IgD-negative memory B cell (primary cell): Measurements from ENCODE around the gene FRMD6. TPM values are rescaled to one million over a fixed set of nuclear protein-coding genes. Genes with fewer than 3 reads are reported as not detected.
"Not testable (repeated sequence)": the region's sequence is repeated elsewhere in the genome, so short reads cannot be mapped to it uniquely, and the experiment has no call there.

ENCODE experiments used
- H3K27ac Mint-ChIP-seq, 3 donors: one replicate each; pipeline ENCODE4 v1.8.0; 2020 to 2022; ENCODE audit warnings: mild to moderate bottlenecking in 3 of 3, mixed read lengths in 3 of 3, moderate library complexity in 1 of 3
- H3K27me3 Mint-ChIP-seq: one replicate; pipeline ENCODE4 v1.8.0; 2021; ENCODE audit warnings: mixed read lengths
- H3K36me3 Mint-ChIP-seq: one replicate; pipeline ENCODE4 v1.8.0; 2020; ENCODE audit warnings: mild to moderate bottlenecking, mixed read lengths
- H3K4me1 Mint-ChIP-seq, 3 donors: one replicate each; pipeline ENCODE4 v1.8.0; 2020 to 2022; ENCODE audit warnings: mixed read lengths in 3 of 3, mild to moderate bottlenecking in 1 of 3
- H3K4me3 Mint-ChIP-seq, 4 donors: one replicate each; pipeline ENCODE4 v1.8.0; 2020 to 2022; ENCODE audit warnings: mild to moderate bottlenecking in 4 of 4, mixed read lengths in 4 of 4, moderate library complexity in 3 of 4
- H3K9me3 Mint-ChIP-seq, 3 donors: one replicate each; pipeline ENCODE4 v1.8.0; 2020 to 2021; ENCODE audit warnings: mixed read lengths in 3 of 3, mild to moderate bottlenecking in 1 of 3
- polyA plus RNA-seq: library from polyadenylated mRNA; unstranded; fragments of 300-500 nt; fragmentation: Illumina TruSeq; gene quantifications from one replicate; pipeline ENCODE4 v1.2.3, GENCODE V29; 2021

The FRMD6 gene
- polyA plus RNA-seq, 1 donor from 2014 or later, result not detected

GRCh38 chr14:51738754-51739153 is 87.0 kb downstream of the FRMD6 start:
- no peak overlapping the region for H3K4me3 Mint-ChIP-seq
- H3K36me3 Mint-ChIP-seq, result no peaks in the 10 kb centered on the region
- H3K27me3 Mint-ChIP-seq, result peaks cover 3% of the 10 kb centered on the region
- peaks cover 0 to 2% (median 0%) of the 10 kb centered on the region in 3 donors for H3K4me1 Mint-ChIP-seq
- no peaks in the 10 kb centered on the region for H3K9me3 Mint-ChIP-seq
- H3K27ac Mint-ChIP-seq, result no peak overlapping the region

GRCh38 chr14:51743588-51744000 is 91.9 kb downstream of the FRMD6 start:
- Mint-ChIP-seq H3K27ac (no peak overlapping the region), H3K4me1 (peaks cover 0 to under 1% (median 0%) of the 10 kb centered on the region in 3 donors), H3K9me3 (peaks cover 0 to 2% (median 0%) of the 10 kb centered on the region in 3 donors), H3K27me3 (no peaks in the 10 kb centered on the region), H3K36me3 (no peaks in the 10 kb centered on the region), H3K4me3 (no peak overlapping the region)

- Mint-ChIP-seq H3K4me3 (no peak overlapping the region), H3K9me3 (peaks cover 0 to 2% (median 0%) of the 10 kb centered on the region in 3 donors), H3K36me3 (no peaks in the 10 kb centered on the region), H3K27me3 (no peaks in the 10 kb centered on the region), H3K4me1 (no peaks in the 10 kb centered on the region), H3K27ac (no peak overlapping the region)
Measured at GRCh38 chr14:51744372-51745130, 92.8 kb downstream of the FRMD6 start.

GRCh38 chr14:51746823-51747222 is 95.1 kb downstream of the FRMD6 start:
- not testable (repeated sequence) for H3K4me3 Mint-ChIP-seq, H3K9me3 Mint-ChIP-seq, H3K27me3 Mint-ChIP-seq, H3K4me1 Mint-ChIP-seq, H3K27ac Mint-ChIP-seq, H3K36me3 Mint-ChIP-seq

GRCh38 chr14:51750542-51750941 is 98.8 kb downstream of the FRMD6 start:
- Mint-ChIP-seq H3K27me3 (no peaks in the 10 kb centered on the region), H3K4me1 (no peaks in the 10 kb centered on the region), H3K9me3 (no peaks in the 10 kb centered on the region), H3K36me3 (no peaks in the 10 kb centered on the region), H3K27ac (no peak overlapping the region), H3K4me3 (no peak overlapping the region)

GRCh38 chr14:51751611-51752345 is 100.1 kb downstream of the FRMD6 start:
- not testable (repeated sequence) for H3K27me3 Mint-ChIP-seq, H3K9me3 Mint-ChIP-seq, H3K36me3 Mint-ChIP-seq, H3K4me3 Mint-ChIP-seq, H3K27ac Mint-ChIP-seq, H3K4me1 Mint-ChIP-seq

- H3K4me1 Mint-ChIP-seq, H3K4me3 Mint-ChIP-seq, H3K27me3 Mint-ChIP-seq, H3K36me3 Mint-ChIP-seq, H3K9me3 Mint-ChIP-seq, H3K27ac Mint-ChIP-seq: not testable (repeated sequence)
Measured at GRCh38 chr14:51757756-51758155, 106.0 kb downstream of the FRMD6 start.

- Mint-ChIP-seq H3K36me3 (no peaks in the 10 kb centered on the region), H3K4me1 (no peaks in the 10 kb centered on the region), H3K27ac (no peak overlapping the region), H3K9me3 (no peaks in the 10 kb centered on the region), H3K4me3 (no peak overlapping the region), H3K27me3 (peaks cover 3% of the 10 kb centered on the region)
Measured at GRCh38 chr14:51759950-51760349, 108.2 kb downstream of the FRMD6 start.

- not testable (repeated sequence) for H3K27ac Mint-ChIP-seq, H3K4me3 Mint-ChIP-seq, H3K9me3 Mint-ChIP-seq, H3K36me3 Mint-ChIP-seq, H3K27me3 Mint-ChIP-seq, H3K4me1 Mint-ChIP-seq
Measured at GRCh38 chr14:51765726-51766125, 114.0 kb downstream of the FRMD6 start.

GRCh38 chr14:51766586-51766985 is 114.9 kb downstream of the FRMD6 start:
- H3K27me3 Mint-ChIP-seq, H3K9me3 Mint-ChIP-seq, H3K4me1 Mint-ChIP-seq, H3K36me3 Mint-ChIP-seq, H3K4me3 Mint-ChIP-seq: not testable (repeated sequence)
- peak overlapping the region in 1 of 3 donors; percentile 65 for H3K27ac Mint-ChIP-seq

GRCh38 chr14:51769261-51769660 is 117.6 kb downstream of the FRMD6 start:
- not testable (repeated sequence) for H3K27me3 Mint-ChIP-seq, H3K4me3 Mint-ChIP-seq, H3K27ac Mint-ChIP-seq, H3K4me1 Mint-ChIP-seq, H3K9me3 Mint-ChIP-seq, H3K36me3 Mint-ChIP-seq

- Mint-ChIP-seq H3K9me3 (no peaks in the 10 kb centered on the region), H3K36me3 (no peaks in the 10 kb centered on the region), H3K27me3 (peaks cover 8% of the 10 kb centered on the region), H3K4me1 (peaks cover 0 to 4% (median 3%) of the 10 kb centered on the region in 3 donors), H3K27ac (no peak overlapping the region), H3K4me3 (no peak overlapping the region)
Measured at GRCh38 chr14:51774209-51774608, 122.5 kb downstream of the FRMD6 start.

GRCh38 chr14:51776102-51776894 is 124.6 kb downstream of the FRMD6 start:
- Mint-ChIP-seq H3K4me1 (peaks cover 5 to 9% (median 8%) of the 10 kb centered on the region in 3 donors), H3K27ac (no peak overlapping the region), H3K36me3 (no peaks in the 10 kb centered on the region), H3K4me3 (peak overlapping the region in 1 of 4 donors; percentile 56), H3K9me3 (no peaks in the 10 kb centered on the region), H3K27me3 (peaks cover 14% of the 10 kb centered on the region)

- Mint-ChIP-seq H3K27ac (no peak overlapping the region), H3K27me3 (peaks cover 17% of the 10 kb centered on the region), H3K4me1 (peaks cover 5 to 9% (median 8%) of the 10 kb centered on the region in 3 donors), H3K36me3 (no peaks in the 10 kb centered on the region), H3K4me3 (peak overlapping the region in 1 of 4 donors; percentile 66), H3K9me3 (peaks cover 0 to 2% (median under 1%) of the 10 kb centered on the region in 3 donors)
Measured at GRCh38 chr14:51780006-51780692, 128.4 kb downstream of the FRMD6 start.
